Mesothelial cell of epicardium (in vitro differentiated cells): ENCODE results near the gene GABARAPL1. TPM values are rescaled to one million over a fixed set of nuclear protein-coding genes. Genes with fewer than 3 reads are reported as not detected.
"Not testable (repeated sequence)": the region's sequence is repeated elsewhere in the genome, so short reads cannot be mapped to it uniquely, and the experiment has no call there.

Source experiments
- DNase-seq, 2 experiments: peaks; one replicate each; pipeline ENCODE4 v3.0.0; 2021; ENCODE audit warnings: low spot score in 2 of 2; ENCODE audit not compliant: unreplicated experiment in 2 of 2
- H3K27ac Mint-ChIP-seq: 2 replicates; pipeline ENCODE4 v1.8.0; 2021; ENCODE audit warnings: mixed read lengths
- H3K27me3 Mint-ChIP-seq: 2 replicates; pipeline ENCODE4 v1.8.0; 2021; ENCODE audit warnings: low read depth, mixed read lengths
- H3K36me3 Mint-ChIP-seq: 2 replicates; pipeline ENCODE4 v1.8.0; 2021; ENCODE audit warnings: mixed read lengths
- H3K4me1 Mint-ChIP-seq: 2 replicates; pipeline ENCODE4 v1.8.0; 2021; ENCODE audit warnings: mixed read lengths
- H3K4me3 Mint-ChIP-seq: 2 replicates; pipeline ENCODE4 v1.8.0; 2021; ENCODE audit warnings: mild to moderate bottlenecking, moderate library complexity, mixed read lengths
- H3K9me3 Mint-ChIP-seq: 2 replicates; pipeline ENCODE4 v1.8.0; 2021; ENCODE audit warnings: mixed read lengths
- CTCF ChIP-seq: fragments of 200-600 bp; sonication (generic); IDR thresholded peaks from one replicate; pipeline ENCODE4 v1.5.0; 2021; ENCODE audit warnings: antibody characterized with exemption; ENCODE audit not compliant: unreplicated experiment
- total RNA-seq: library from RNA; stranded (reverse); gene quantifications from 3 replicates; pipeline ENCODE4 v1.2.1, GENCODE V29; 2021

GABARAPL1 gene
- total RNA-seq, 1 donor from 2014 or later, result 100 TPM

DNA sequence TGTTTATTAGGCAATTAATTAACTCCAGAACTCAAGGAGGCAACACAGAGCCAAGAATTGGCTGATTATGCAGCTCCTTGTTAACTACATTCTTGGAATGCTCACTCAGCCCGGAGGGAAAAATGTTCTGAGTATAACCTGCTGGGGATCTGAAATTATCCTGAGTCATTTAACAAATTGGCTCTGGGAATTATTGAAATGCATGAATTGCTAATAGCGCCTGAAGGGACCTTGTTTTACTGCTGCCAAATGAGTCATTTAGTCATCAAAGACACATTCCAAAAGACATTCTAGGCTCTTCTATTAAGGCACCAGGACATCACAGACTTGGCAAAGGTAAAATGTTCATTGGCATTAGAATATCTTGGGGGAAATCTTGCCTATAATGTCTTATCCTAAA, 20.8 kb upstream of the GABARAPL1 start:
- H3K9me3 Mint-ChIP-seq, result no peaks in the 10 kb centered on the region
- peak overlapping the region; percentile 79 for H3K27ac Mint-ChIP-seq
- DNase-seq, result no peak
- no peaks in the 10 kb centered on the region for H3K36me3 Mint-ChIP-seq
- H3K4me1 Mint-ChIP-seq, result peaks cover 28% of the 10 kb centered on the region
- no peaks in the 10 kb centered on the region for H3K27me3 Mint-ChIP-seq
- no peak overlapping the region for H3K4me3 Mint-ChIP-seq
- TF ChIP-seq CTCF, result no peak

DNA sequence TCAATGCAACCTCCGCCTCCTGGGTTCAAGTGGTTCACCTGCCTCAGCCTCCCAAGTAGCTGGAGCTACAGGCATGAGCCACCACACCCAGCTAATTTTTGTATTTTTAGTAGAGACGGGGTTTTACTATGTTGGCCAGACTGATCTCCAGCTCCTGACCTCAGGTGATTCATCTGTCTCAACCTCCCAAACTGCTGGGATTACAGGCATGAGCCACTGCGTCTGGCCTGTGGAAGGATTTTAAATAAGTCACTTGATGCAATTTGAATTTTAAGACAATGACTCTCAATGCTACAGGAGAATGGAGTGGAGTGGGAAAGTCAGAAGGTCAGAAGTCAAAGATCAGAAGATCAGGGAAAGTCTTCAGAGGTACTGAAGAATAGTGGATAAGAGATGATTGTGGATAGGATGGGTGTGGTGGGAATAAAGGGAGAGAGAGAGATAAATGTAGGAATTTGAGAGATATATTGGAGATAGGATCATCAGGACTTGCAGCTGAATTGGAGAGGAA, 18.5 kb upstream of the GABARAPL1 start:
- H3K36me3 Mint-ChIP-seq, result no peaks in the 10 kb centered on the region
- H3K27me3 Mint-ChIP-seq, result no peaks in the 10 kb centered on the region
- TF ChIP-seq CTCF, result no peak
- no peak for DNase-seq
- no peak overlapping the region for H3K4me3 Mint-ChIP-seq
- H3K4me1 Mint-ChIP-seq, result peaks cover 26% of the 10 kb centered on the region
- no peaks in the 10 kb centered on the region for H3K9me3 Mint-ChIP-seq
- H3K27ac Mint-ChIP-seq, result no peak overlapping the region

DNA sequence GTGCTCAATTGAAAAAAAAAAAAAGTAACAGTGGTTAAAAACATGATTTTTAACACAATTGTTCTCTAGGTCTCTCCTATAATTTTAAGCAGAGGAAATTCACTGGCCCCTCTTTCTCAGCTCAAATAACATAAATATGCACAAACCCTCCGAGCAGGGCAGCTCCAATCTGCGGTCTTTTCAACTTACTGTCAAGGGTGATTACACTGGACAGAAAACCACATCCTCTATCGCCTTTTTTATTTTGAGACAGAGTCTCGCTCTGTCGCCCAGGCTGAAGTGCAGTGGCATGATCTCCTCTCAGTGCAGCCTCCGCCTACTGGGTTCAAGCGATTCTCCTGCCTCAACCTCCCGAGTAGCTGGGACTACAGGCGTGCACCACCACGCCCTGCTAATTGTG, 16.5 kb upstream of the GABARAPL1 start:
- Mint-ChIP-seq H3K27ac (no peak overlapping the region), H3K4me1 (peaks cover 11% of the 10 kb centered on the region)

DNA sequence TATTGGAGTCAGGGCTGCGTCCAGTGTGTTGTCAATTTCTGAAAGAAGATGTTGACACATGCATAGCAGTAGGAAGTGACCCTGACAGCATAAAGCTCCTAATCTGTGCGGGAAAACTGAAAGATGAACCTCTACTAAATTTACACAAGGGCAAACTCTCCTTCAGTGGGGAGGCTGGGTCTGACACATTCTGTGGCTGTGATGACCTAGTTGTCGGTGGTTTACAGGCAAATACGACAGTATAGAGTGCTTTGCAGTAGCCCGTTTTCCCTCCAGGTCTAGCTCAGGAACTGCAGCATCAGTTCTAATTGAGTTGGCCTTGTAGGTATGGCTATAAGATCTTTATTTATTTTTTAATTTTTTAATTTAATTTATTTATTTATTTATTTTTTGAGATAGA, 14.8 kb upstream of the GABARAPL1 start:
- no peaks in the 10 kb centered on the region for H3K9me3 Mint-ChIP-seq
- H3K4me3 Mint-ChIP-seq, result no peak overlapping the region
- no peaks in the 10 kb centered on the region for H3K27me3 Mint-ChIP-seq
- TF ChIP-seq CTCF, result no peak
- H3K27ac Mint-ChIP-seq, result no peak overlapping the region
- no peak for DNase-seq
- no peaks in the 10 kb centered on the region for H3K4me1 Mint-ChIP-seq
- no peaks in the 10 kb centered on the region for H3K36me3 Mint-ChIP-seq

More for the DNA sequence above, 16.5 kb upstream of the GABARAPL1 start:
- Mint-ChIP-seq H3K27me3 (no peaks in the 10 kb centered on the region), H3K9me3 (no peaks in the 10 kb centered on the region), H3K36me3 (no peaks in the 10 kb centered on the region), H3K4me3 (no peak overlapping the region)
- no peak for TF ChIP-seq CTCF
- DNase-seq, result no peak

DNA sequence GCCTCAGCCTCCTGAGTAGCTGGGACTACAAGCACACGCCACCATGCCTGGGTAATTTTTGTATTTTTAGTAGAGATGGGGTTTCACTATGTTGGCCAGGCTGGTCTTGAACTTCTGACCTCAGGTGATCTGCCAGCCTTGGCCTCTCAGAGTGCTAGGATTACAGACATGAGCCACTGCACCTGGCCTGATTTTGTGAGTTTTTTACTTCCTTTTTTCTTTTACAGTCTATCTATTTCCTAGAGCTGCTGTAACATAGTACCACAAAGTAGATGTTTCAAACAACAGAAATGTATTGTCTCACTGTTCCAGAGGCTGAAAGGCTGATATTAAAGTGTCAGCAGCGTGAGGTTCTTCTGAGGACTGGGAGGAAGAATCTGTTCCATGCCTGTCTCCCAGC, 8.2 kb upstream of the GABARAPL1 start:
- H3K27ac Mint-ChIP-seq, DNase-seq: not testable (repeated sequence)

DNA sequence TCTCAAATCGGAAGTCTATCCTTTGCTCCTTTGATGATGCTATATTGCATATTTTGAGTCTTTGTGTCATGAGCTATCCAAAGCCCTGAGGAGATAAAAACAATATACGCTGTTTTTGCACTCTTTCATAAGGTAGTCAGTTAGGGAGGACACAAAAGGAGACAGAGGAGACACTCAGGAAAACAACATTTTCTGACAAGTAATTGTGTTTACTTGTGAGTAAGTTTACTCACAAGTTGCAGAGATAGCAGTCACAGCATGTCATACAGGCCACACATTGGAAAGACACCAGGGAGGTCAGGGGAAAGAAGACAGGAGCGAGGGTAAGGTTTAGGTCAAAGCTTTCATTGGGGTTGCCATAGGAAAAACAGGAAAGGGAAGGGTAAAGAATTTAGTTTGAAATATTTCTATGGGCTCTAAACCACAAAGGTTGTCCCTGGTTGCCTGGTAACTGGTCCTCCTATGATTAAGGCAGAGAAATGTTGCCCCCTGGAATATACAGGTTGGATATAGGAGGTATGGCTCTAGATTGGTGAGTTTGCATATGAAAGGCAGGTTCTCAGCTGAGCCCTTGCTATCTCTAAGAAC, 7.4 kb upstream of the GABARAPL1 start:
- peak overlapping the region; percentile 92 for H3K27ac Mint-ChIP-seq
- H3K27me3 Mint-ChIP-seq, result no peaks in the 10 kb centered on the region
- DNase-seq, result no peak
- no peak overlapping the region for H3K4me3 Mint-ChIP-seq
- H3K9me3 Mint-ChIP-seq, result no peaks in the 10 kb centered on the region
- peaks cover 6% of the 10 kb centered on the region for H3K4me1 Mint-ChIP-seq
- TF ChIP-seq CTCF, result no peak
- no peaks in the 10 kb centered on the region for H3K36me3 Mint-ChIP-seq

More for the DNA sequence above, 8.2 kb upstream of the GABARAPL1 start:
- H3K27me3 Mint-ChIP-seq, H3K9me3 Mint-ChIP-seq, H3K36me3 Mint-ChIP-seq, H3K4me3 Mint-ChIP-seq, H3K4me1 Mint-ChIP-seq: not testable (repeated sequence)
